ENCODE data around the gene ARFGAP1. TPM values are rescaled to one million over a fixed set of nuclear protein-coding genes. Genes with fewer than 3 reads are reported as not detected.

ARFGAP1 gene
- polyA plus RNA-seq, 1 donor (not counting 4 experiments of a cell fraction or from before 2014, with no cell fraction given) = 31.5 TPM

GRCh38 chr20:63320616-63321147, 48.1 kb downstream of the ARFGAP1 start:
- TF ChIP-seq, protein P1, sequence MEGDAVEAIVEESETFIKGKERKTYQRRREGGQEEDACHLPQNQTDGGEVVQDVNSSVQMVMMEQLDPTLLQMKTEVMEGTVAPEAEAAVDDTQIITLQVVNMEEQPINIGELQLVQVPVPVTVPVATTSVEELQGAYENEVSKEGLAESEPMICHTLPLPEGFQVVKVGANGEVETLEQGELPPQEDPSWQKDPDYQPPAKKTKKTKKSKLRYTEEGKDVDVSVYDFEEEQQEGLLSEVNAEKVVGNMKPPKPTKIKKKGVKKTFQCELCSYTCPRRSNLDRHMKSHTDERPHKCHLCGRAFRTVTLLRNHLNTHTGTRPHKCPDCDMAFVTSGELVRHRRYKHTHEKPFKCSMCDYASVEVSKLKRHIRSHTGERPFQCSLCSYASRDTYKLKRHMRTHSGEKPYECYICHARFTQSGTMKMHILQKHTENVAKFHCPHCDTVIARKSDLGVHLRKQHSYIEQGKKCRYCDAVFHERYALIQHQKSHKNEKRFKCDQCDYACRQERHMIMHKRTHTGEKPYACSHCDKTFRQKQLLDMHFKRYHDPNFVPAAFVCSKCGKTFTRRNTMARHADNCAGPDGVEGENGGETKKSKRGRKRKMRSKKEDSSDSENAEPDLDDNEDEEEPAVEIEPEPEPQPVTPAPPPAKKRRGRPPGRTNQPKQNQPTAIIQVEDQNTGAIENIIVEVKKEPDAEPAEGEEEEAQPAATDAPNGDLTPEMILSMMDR (optimal IDR thresholded peaks at IDR 0.05 in 1 of 3, IDR thresholded peaks at IDR 0.05 in 1 of 3, conservative IDR thresholded peaks at IDR 0.05 in 1 of 3; ENCODE audit: extremely low read depth in 1 of 3, insufficient read depth in 2 of 3, low read length in 3 of 3) = no peak
- TF ChIP-seq EZH2 (IDR thresholded peaks at IDR 0.05; ENCODE audit: low read length) = no peak
- H3K9me3 ChIP-seq (ENCODE audit: control insufficient read depth, low read depth, low read length) = no peaks in the 10 kb centered on the region
- no peaks in the 10 kb centered on the region for H3K9me1 ChIP-seq (ENCODE audit: control insufficient read depth, extremely low read depth, insufficient read depth, low read length)
- H3K4me2 ChIP-seq (ENCODE audit: control insufficient read depth, extremely low read depth, insufficient read depth, low read depth, low read length) = no peak overlapping the region
- no peak overlapping the region for H3K9ac ChIP-seq (ENCODE audit: control insufficient read depth, extremely low read depth, insufficient read depth, low read length)
- no peak overlapping the region for H2AFZ ChIP-seq (ENCODE audit: control insufficient read depth, low read length)
- dilution Hi-C loops (cut with MboI; ENCODE audit: extremely low pct_ligation_motif_present, low sequenced_read_pairs) = no loop called here
- H3K27ac ChIP-seq (ENCODE audit: control insufficient read depth, insufficient read depth, low read length) = no peak overlapping the region
- no peaks in the 10 kb centered on the region for H3K4me1 ChIP-seq (ENCODE audit: control insufficient read depth, extremely low read depth, insufficient read depth, low read length)
- FAIRE-seq = no peak
- no peak for DNase-seq (ENCODE audit: low read depth, low spot score)
- H3K27me3 ChIP-seq (ENCODE audit: control insufficient read depth, extremely low read depth, insufficient read depth, low read length) = peaks cover 22% of the 10 kb centered on the region
- no peaks in the 10 kb centered on the region for H4K20me1 ChIP-seq (ENCODE audit: control insufficient read depth, extremely low read depth, insufficient read depth, low read length)
- H3K36me3 ChIP-seq (ENCODE audit: control insufficient read depth in 2 of 2, extremely low read depth in 1 of 2, insufficient read depth in 2 of 2, low read length in 2 of 2) = no peaks in the 10 kb centered on the region
- no peaks in the 10 kb centered on the region for H3K79me2 ChIP-seq (ENCODE audit: control insufficient read depth, insufficient read depth, low read length)
- no peak overlapping the region for H3K4me3 ChIP-seq (ENCODE audit: control insufficient read depth in 2 of 3, extremely low read depth in 1 of 3, insufficient read depth in 2 of 3, low read depth in 1 of 3, low read length in 3 of 3)

DNA sequence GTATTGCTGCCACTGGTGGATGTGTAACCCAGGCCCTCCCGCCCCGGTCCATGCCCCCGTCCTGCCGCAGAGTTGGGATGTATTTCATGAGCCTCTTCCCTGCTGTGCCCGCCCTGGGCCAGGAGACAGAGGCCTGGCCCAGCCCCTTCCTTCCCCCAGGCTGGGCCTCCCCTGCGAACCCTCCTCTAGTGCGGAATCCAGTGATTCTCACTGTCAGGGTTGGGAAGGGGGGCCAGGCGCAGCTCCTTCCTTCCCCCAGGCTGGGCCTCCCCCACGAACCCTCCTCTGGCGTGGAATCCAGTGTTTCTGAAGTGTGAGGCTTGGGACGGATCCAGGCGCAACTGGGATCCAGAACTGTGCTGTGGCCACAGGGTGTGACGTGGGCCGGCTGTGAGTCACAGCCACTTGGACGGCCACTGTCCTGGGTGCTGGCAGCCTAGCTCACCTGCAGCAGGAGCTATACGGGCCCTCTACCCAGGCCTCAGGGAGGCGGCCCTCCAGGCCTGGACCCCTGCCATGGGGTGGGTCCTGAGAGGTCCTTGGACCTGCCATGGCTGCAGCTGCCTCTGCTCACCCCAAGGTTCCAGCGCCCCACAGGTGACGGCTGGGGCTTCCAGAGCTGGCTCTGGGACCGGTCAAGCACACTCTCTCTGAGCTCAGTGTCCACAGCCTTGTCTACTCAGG, 48.7 kb downstream of the ARFGAP1 start:
- Histone ChIP-seq H3K4me2 (ENCODE audit: control insufficient read depth, extremely low read depth, insufficient read depth, low read depth, low read length) (no peak overlapping the region), H3K27ac (ENCODE audit: control insufficient read depth, insufficient read depth, low read length) (no peak overlapping the region), H4K20me1 (ENCODE audit: control insufficient read depth, extremely low read depth, insufficient read depth, low read length) (no peaks in the 10 kb centered on the region), H3K4me3 (ENCODE audit: control insufficient read depth in 2 of 3, extremely low read depth in 1 of 3, insufficient read depth in 2 of 3, low read depth in 1 of 3, low read length in 3 of 3) (no peak overlapping the region), H3K79me2 (ENCODE audit: control insufficient read depth, insufficient read depth, low read length) (no peaks in the 10 kb centered on the region), H3K36me3 (ENCODE audit: control insufficient read depth in 2 of 2, extremely low read depth in 1 of 2, insufficient read depth in 2 of 2, low read length in 2 of 2) (no peaks in the 10 kb centered on the region), H3K9ac (ENCODE audit: control insufficient read depth, extremely low read depth, insufficient read depth, low read length) (no peak overlapping the region), H3K27me3 (ENCODE audit: control insufficient read depth, extremely low read depth, insufficient read depth, low read length) (peaks cover 22% of the 10 kb centered on the region), H3K9me1 (ENCODE audit: control insufficient read depth, extremely low read depth, insufficient read depth, low read length) (no peaks in the 10 kb centered on the region), H2AFZ (ENCODE audit: control insufficient read depth, low read length) (no peak overlapping the region), H3K9me3 (ENCODE audit: control insufficient read depth, low read depth, low read length) (no peaks in the 10 kb centered on the region), H3K4me1 (ENCODE audit: control insufficient read depth, extremely low read depth, insufficient read depth, low read length) (no peaks in the 10 kb centered on the region)
- FAIRE-seq (no peak), DNase-seq (ENCODE audit: low read depth, low spot score) (no peak)
- dilution Hi-C loops (cut with MboI; ENCODE audit: extremely low pct_ligation_motif_present, low sequenced_read_pairs) = no loop called here
- TF ChIP-seq, protein P1 (optimal IDR thresholded peaks at IDR 0.05 in 1 of 3, IDR thresholded peaks at IDR 0.05 in 1 of 3, conservative IDR thresholded peaks at IDR 0.05 in 1 of 3; ENCODE audit: extremely low read depth in 1 of 3, insufficient read depth in 2 of 3, low read length in 3 of 3) = no peak
- TF ChIP-seq EZH2 (IDR thresholded peaks at IDR 0.05; ENCODE audit: low read length) = no peak
